IPS DF 19.7 (cell line): ENCODE results near the gene GCNT1.
"Not testable (repeated sequence)": the region's sequence is repeated elsewhere in the genome, so short reads cannot be mapped to it uniquely, and the experiment has no call there.

Source experiments
- DNase-seq: peaks from one replicate; pipeline ENCODE4 v3.0.0-alpha.2; 2013; ENCODE audit warnings: low read depth, low spot score

The GCNT1 gene

DNA sequence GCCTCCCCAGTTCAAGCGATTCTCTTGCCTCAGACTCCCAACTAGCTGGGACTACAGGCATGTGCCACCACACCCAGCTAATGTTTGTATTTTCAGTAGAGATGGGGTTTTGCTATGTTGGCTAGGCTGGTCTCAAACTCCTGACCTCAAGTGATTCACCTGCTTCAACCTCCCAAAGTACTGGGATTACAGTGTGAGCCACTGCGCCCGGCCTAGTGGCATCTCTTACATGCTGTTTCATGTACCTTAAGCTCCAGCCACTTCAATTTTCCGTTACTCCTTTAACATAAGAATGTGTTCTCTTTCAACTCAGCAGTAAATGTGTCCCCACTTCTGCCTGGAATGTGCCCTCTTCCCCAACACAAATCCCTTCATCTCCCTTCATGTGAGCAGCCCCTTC is 73.9 kb downstream of the GCNT1 start:
- DNase-seq: not testable (repeated sequence)

DNA sequence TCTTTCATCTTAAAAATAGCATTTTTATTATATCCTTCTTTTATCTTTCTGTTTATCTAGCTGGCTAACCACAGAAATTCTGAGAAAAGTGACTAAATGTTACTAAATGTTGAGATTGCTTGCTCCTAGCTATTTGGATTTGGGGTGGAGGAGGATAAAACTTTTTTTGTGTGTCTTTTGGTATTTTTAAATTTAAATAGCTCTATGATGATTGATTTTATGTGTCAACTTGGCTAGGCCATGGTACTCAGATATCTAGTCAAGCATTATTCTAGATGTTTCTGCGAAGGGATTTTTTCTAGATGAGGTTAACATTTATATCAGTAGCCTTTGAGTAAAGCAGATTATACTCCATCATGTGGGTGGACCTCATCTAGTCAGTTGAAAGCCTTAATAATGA is 75.0 kb downstream of the GCNT1 start:
- no peak for DNase-seq

DNA sequence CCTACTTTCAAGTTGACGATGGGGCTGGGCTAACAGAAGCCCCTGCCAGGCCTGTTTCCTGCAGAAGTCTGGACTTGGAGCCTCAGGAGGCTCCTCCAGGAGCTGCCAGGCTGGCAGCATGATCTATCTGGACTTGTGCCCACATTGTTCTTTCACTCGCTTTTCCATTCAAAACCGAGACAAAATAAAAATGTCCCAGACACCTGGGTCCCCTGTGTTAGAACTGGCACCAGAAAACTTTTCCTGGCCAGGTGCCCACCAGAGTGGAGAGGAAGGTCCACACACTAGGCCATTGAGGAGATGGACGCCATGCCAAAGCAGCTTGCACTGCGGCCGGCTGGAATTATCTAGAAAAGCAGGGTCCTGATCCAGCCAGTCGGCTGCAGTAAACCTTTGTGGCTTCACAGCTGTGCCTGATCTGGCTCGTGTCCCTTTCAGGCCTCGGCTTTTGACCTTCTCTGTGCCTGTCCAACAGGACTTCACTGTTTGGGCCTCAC is 78.2 kb downstream of the GCNT1 start:
- no peak for DNase-seq

DNA sequence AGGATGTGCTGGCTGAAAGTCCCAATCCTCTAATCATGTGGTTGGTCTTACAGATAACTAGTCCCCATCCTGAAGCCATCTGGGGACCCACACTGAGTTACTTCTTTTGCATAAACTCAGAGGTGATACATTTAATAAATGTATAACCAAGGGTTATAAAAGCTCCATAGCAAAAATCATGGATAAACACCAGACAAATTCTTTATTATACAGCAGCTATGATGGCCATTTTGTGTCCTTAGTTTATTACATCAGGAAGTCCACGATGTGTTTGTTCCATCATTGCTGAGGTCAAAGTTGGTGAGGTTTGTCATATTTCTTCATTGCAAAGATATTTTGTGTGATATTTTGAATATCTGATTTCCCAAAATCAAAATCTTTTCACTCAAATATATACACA is 80.2 kb downstream of the GCNT1 start:
- DNase-seq: no peak

DNA sequence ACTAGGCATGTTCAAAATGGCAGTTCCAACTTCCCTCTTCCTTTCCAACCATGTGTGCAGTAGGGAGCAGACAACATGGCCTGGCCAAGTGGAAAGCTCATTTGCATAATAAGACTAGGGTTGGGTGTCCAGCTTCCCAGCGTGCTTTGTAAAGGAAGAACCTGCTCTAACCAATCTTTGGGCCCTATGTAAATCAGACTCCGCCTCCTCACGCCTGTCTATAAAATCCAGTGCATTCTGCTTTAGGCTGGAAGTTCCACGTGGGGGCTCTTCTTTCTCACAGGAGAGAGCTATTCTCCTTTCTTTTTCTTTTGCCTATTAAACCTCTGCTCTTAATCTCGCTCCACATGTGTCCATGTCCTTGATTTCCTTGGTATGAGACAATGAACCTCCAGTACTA is 83.4 kb downstream of the GCNT1 start:
- DNase-seq: no peak

DNA sequence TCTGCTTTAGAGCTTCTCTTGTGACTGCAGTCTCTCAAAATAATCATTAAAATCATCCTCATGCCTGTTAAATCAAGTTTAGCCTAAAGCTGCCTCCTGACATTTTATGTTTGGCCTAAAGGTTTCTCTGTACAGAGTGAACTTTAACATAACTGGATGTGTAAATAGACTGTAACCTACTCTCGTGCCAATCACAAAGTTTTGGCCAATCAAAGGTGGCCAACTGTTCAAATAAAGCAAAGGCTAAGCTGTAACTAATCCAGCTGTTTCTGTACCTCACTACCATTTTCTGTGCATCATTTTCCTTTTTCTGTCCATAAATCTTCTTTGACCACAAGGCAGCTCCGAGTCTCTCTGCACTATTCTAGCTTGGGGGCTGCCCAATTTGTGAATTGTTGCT is 86.2 kb downstream of the GCNT1 start:
- no peak for DNase-seq

DNA sequence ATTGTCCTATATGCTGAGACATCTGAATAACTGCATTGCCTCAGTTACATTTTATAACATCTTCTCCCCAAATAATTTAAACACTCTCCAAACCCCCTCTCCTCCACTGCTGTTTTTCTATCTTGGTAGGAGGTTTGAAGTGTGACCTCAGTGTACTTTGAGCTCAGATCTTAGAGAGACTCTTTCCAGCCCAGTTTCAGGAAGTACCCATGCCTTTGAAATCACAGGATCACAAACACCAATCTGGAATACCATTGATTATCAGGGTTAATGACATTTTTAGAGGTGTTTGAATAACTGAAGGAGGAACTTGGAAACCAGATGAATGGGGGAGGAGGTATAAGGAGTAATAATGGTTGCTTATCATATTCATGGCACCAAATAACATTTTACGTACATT is 93.2 kb downstream of the GCNT1 start:
- DNase-seq: no peak

DNA sequence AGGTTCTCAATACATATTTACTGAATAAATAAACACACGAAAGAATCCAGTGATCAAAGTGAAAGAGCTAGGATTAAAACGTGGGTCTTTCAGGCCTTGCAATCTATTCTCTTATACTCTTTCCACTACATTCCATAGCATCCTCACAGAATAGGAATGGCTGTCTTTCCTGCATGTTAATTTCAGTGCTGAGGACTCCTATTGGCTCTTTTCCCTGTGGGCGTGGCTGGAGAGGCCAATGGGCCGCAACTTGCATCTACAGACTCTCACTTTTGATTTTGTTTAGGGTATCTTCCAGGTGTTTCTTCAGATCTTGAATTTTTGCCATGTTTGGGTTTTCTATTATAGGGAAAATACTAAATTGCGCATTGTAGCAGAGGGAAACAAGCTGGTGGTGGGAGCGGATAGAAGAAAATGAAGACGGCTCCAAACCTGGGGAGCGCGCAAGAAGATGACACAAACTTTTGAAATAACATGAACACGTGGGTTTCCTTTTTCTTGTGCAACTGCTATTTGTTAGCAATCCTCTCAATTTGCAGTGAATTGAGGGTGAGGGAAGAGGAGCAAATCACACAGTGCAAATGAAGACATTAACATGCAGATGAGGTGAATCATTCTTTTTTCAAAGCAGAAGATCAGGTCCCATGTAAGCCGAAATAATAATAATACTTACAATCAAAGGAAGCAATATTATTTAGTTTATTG is 93.9 kb downstream of the GCNT1 start:
- DNase-seq: no peak

DNA sequence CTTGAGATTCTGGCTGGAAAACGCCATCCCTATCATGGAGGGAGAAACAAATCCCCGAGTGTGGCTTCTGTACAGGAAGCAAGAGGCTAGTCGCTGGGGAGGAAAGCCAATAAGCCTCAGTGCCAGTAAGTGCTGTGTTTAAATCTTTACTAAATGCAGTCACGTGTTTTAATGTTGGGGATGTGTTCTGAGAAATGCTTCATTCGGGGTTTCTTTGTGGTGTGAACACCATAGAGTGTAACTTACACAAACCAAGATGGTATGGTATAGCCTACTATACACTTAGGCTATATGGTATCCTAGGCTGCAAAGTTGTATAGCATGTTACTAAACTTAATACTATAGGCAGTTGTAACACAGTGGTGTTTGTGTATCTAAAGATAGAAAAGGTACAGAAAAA is 94.7 kb downstream of the GCNT1 start:
- no peak for DNase-seq
